ENCODE data around the gene MOGAT2. TPM values are rescaled to one million over a fixed set of nuclear protein-coding genes. Genes with fewer than 3 reads are reported as not detected.

The MOGAT2 gene
- total RNA-seq, 2 donors from 2014 or later, result not detected

DNA sequence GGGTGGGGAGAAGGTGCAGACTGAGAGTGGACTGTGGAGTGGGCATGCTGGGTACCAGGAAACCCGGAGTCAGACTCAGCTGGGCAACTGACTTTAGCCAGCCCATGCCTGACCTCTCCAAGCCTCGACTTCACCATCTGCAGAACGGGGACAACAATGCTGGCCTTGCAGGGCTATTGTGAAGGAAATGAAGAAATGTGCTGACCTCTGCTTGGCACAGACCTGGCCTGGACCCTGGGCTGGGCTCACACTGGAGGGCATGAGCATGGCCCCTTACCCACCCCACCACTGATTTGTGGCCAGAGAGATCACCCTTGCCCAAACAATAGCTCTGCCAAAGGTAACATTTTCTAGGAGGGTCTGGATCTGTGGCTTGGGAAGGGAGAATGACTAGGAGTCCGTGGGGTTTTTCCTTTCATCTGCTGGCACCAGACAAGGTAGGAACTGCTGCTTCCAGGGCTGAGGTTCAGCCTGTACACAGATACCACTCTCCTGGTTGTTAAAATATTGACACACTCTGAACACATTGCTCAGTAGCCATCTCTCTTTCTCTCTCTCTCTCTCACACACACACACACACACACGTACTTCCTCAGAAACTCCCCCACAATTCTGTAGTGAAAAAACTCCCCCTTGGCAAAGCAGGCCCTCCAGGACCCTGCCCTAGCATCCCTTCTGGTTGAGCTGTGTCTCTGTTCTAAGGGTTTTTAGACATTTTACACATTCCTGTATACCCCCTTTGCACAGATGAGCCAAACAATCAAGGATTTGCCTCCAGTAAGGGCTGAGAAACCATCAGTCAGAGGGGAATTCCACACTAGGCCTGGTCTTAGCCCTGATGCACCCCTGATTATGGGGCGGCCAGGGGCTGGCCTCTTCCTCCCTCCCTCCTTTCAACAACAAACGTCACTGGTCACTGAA is 1.0 kb downstream of the MOGAT2 start:
- 84 to 100% methylated on average over 1 to 7 of the region's 7 CpGs for WGBS, 2 experiments (ENCODE audit: insufficient coverage in 1 of 2, insufficient read length in 1 of 2)
- Mint-ChIP-seq H3K9me3 (no peaks in the 10 kb centered on the region), H3K27me3 (ENCODE audit: insufficient read depth) (peaks cover 61% of the 10 kb centered on the region), H3K27ac (no peak overlapping the region), H3K4me1 (peaks cover 13% of the 10 kb centered on the region), H3K36me3 (ENCODE audit: low read depth) (no peaks in the 10 kb centered on the region), H3K4me3 (no peak overlapping the region)
- H3K27me3 ChIP-seq (ENCODE audit: control insufficient read depth, insufficient read depth, low read length, poor library complexity, severe bottlenecking), result no peaks in the 10 kb centered on the region
- H3K4me3 ChIP-seq (ENCODE audit: low read length), result no peak overlapping the region
- H3K36me3 ChIP-seq (ENCODE audit: control insufficient read depth, insufficient read depth, low read length), result no peaks in the 10 kb centered on the region
- H3K27ac ChIP-seq (ENCODE audit: low read depth, low read length), result no peak overlapping the region
- no peaks in the 10 kb centered on the region for H3K9me3 ChIP-seq (ENCODE audit: control insufficient read depth, low read length)
- H3K9ac ChIP-seq (ENCODE audit: extremely low read depth, low read length, poor library complexity, severe bottlenecking), result no peak overlapping the region
- H3K4me1 ChIP-seq (ENCODE audit: control insufficient read depth, insufficient read depth, low read length), result no peaks in the 10 kb centered on the region
- TF ChIP-seq, protein P1, sequence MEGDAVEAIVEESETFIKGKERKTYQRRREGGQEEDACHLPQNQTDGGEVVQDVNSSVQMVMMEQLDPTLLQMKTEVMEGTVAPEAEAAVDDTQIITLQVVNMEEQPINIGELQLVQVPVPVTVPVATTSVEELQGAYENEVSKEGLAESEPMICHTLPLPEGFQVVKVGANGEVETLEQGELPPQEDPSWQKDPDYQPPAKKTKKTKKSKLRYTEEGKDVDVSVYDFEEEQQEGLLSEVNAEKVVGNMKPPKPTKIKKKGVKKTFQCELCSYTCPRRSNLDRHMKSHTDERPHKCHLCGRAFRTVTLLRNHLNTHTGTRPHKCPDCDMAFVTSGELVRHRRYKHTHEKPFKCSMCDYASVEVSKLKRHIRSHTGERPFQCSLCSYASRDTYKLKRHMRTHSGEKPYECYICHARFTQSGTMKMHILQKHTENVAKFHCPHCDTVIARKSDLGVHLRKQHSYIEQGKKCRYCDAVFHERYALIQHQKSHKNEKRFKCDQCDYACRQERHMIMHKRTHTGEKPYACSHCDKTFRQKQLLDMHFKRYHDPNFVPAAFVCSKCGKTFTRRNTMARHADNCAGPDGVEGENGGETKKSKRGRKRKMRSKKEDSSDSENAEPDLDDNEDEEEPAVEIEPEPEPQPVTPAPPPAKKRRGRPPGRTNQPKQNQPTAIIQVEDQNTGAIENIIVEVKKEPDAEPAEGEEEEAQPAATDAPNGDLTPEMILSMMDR (conservative IDR thresholded peaks at IDR 0.05), result no peak
- no peak for DNase-seq

- H3K9me3 ChIP-seq (ENCODE audit: control insufficient read depth, low read length), result no peaks in the 10 kb centered on the region
- TF ChIP-seq, protein P1 (conservative IDR thresholded peaks at IDR 0.05), result no peak
- Mint-ChIP-seq H3K4me1 (peaks cover 13% of the 10 kb centered on the region), H3K36me3 (ENCODE audit: low read depth) (no peaks in the 10 kb centered on the region), H3K27ac (no peak overlapping the region), H3K4me3 (no peak overlapping the region), H3K27me3 (ENCODE audit: insufficient read depth) (peaks cover 53% of the 10 kb centered on the region), H3K9me3 (no peaks in the 10 kb centered on the region)
- H3K4me3 ChIP-seq (ENCODE audit: low read length), result no peak overlapping the region
- H3K27ac ChIP-seq (ENCODE audit: low read depth, low read length), result no peak overlapping the region
- DNase-seq, result no peak
- H3K36me3 ChIP-seq (ENCODE audit: control insufficient read depth, insufficient read depth, low read length), result no peaks in the 10 kb centered on the region
- WGBS, 2 experiments (ENCODE audit: insufficient coverage in 1 of 2, insufficient read length in 1 of 2), result 88 to 93% methylated on average over 10 to 14 of the region's 14 CpGs
- H3K9ac ChIP-seq (ENCODE audit: extremely low read depth, low read length, poor library complexity, severe bottlenecking), result no peak overlapping the region
- no peaks in the 10 kb centered on the region for H3K4me1 ChIP-seq (ENCODE audit: control insufficient read depth, insufficient read depth, low read length)
- no peaks in the 10 kb centered on the region for H3K27me3 ChIP-seq (ENCODE audit: control insufficient read depth, insufficient read depth, low read length, poor library complexity, severe bottlenecking)
Observed at GRCh38 chr11:75719340-75720239, 2.0 kb downstream of the MOGAT2 start.

GRCh38 chr11:75720639-75721038 is 3.0 kb downstream of the MOGAT2 start:
- TF ChIP-seq, protein P1 (conservative IDR thresholded peaks at IDR 0.05), result no peak
- no peak for DNase-seq
- no peak overlapping the region for H3K4me3 ChIP-seq (ENCODE audit: low read length)
- Mint-ChIP-seq H3K36me3 (ENCODE audit: low read depth) (no peaks in the 10 kb centered on the region), H3K4me3 (no peak overlapping the region), H3K27ac (no peak overlapping the region), H3K4me1 (peaks cover 13% of the 10 kb centered on the region), H3K27me3 (ENCODE audit: insufficient read depth) (peaks cover 43% of the 10 kb centered on the region), H3K9me3 (no peaks in the 10 kb centered on the region)
- no peak overlapping the region for H3K27ac ChIP-seq (ENCODE audit: low read depth, low read length)
- no peaks in the 10 kb centered on the region for H3K27me3 ChIP-seq (ENCODE audit: control insufficient read depth, insufficient read depth, low read length, poor library complexity, severe bottlenecking)
- WGBS, 2 experiments (ENCODE audit: insufficient coverage in 1 of 2, insufficient read length in 1 of 2), result 93 to 95% methylated on average over 5 to 6 of the region's 6 CpGs
- no peak overlapping the region for H3K9ac ChIP-seq (ENCODE audit: extremely low read depth, low read length, poor library complexity, severe bottlenecking)
- no peaks in the 10 kb centered on the region for H3K4me1 ChIP-seq (ENCODE audit: control insufficient read depth, insufficient read depth, low read length)
- no peaks in the 10 kb centered on the region for H3K36me3 ChIP-seq (ENCODE audit: control insufficient read depth, insufficient read depth, low read length)
- H3K9me3 ChIP-seq (ENCODE audit: control insufficient read depth, low read length), result no peaks in the 10 kb centered on the region
